Fibroblast of mammary gland (primary cell): ENCODE results near the gene GLYAT.
A peak's percentile ranks its signal among the peaks of the same experiment; 100 is the strongest.

Experiments used
- DNase-seq: peaks from one replicate; pipeline ENCODE4 v3.0.0-alpha.2; 2010; ENCODE audit warnings: low read depth
- H3K4me3 ChIP-seq: 2 replicates; pipeline ENCODE4 v1.5.1; 2011; ENCODE audit warnings: low read depth, mild to moderate bottlenecking, low read length, moderate library complexity; ENCODE audit not compliant: control insufficient read depth
- CTCF ChIP-seq: conservative IDR thresholded peaks from 2 replicates; pipeline ENCODE4 v1.5.1; 2011; ENCODE audit warnings: low read depth, low read length, inconsistent platforms; ENCODE audit not compliant: control insufficient read depth, insufficient read depth

The GLYAT gene

GRCh38 chr11:58773337-58773736 is 41.6 kb upstream of the GLYAT start:
- no peak for DNase-seq
- no peak for TF ChIP-seq CTCF
- no peak overlapping the region for H3K4me3 ChIP-seq

GRCh38 chr11:58772329-58773285 is 40.9 kb upstream of the GLYAT start:
- TF ChIP-seq CTCF, result no peak
- H3K4me3 ChIP-seq, result no peak overlapping the region

DNA sequence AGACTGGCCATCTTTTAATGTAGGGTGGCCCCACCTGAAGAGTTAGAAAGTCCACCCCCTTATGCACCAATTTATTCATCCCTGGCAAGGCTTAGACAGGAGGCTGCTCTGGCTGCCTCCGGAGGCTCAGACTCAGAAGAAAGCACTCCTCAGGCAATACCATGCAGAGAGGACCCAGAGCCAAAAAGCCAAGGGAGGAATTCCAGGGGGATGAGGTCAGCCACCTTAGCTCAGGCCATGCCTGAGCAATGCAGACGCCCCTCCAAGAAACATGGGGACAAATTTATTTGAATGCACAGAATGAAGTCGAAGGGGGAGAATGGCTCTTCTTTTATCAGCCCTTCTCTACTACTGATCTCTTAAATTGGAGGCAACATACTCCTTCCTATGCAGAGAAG is 39.7 kb upstream of the GLYAT start:
- no peak overlapping the region for H3K4me3 ChIP-seq
- DNase-seq, result peak; percentile 4
- TF ChIP-seq CTCF, result no peak

More at GRCh38 chr11:58772329-58773285, 40.9 kb upstream of the GLYAT start:
- DNase-seq, result no peak

DNA sequence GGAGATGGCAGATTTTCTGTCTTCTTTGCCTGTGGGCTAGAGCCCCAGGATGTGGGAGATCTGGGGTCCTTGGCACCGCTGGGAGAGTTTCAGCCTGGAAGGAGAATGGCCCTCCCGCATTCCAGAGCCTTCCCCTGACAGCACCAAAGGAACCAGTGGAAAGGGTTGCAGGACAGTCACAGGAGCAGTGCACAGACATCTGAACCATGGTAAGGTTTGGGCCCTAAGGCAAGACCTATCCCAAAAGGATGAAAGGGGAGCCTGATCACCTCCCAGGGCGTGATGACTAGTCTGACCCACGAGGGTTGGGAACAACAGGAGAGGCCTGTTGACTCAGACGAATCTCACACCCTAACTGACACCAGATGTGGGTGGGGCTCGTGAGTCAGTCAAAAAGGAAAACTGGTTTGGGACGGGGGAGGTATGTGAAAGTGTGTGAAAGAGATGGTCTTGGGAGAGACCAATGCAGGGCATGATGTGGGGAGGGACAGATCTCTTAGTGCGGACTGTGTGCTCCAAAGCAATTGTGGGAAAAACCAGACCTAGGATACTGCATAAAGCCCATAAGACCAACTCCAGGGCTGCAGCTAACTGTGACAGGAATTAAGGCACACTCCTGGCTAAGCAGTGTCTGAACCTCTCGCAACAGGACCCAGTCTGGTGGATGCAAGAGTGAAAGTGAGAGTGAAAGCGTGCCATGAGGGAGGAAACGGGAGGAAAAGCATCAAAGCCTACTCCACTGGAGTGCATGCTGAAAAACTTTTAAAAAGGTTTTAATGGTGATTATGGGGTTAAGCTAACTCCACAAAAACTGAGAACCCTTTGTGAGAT is 39.1 kb upstream of the GLYAT start:
- no peak overlapping the region for H3K4me3 ChIP-seq
- TF ChIP-seq CTCF, result no peak
- peak; percentile 91 for DNase-seq

GRCh38 chr11:58770166-58770565 is 38.4 kb upstream of the GLYAT start:
- H3K4me3 ChIP-seq, result no peak overlapping the region
- no peak for TF ChIP-seq CTCF
- no peak for DNase-seq

GRCh38 chr11:58769308-58769707 is 37.6 kb upstream of the GLYAT start:
- no peak for DNase-seq
- no peak for TF ChIP-seq CTCF
- H3K4me3 ChIP-seq, result no peak overlapping the region
